ENCODE data around the gene CHST2. TPM values are rescaled to one million over a fixed set of nuclear protein-coding genes. Genes with fewer than 3 reads are reported as not detected.

The CHST2 gene
- total RNA-seq, 1 donor from 2014 or later, result 17.5 TPM

- Mint-ChIP-seq H3K4me1 (ENCODE audit: unreplicated experiment) (peaks cover 13% of the 10 kb centered on the region), H3K9me3 (no peaks in the 10 kb centered on the region), H3K36me3 (no peaks in the 10 kb centered on the region), H3K27me3 (peaks cover 3% of the 10 kb centered on the region), H3K4me3 (no peak overlapping the region), H3K27ac (no peak overlapping the region)
- DNase-seq (ENCODE audit: extremely low spot score, unreplicated experiment), result no peak
- TF ChIP-seq CTCF (conservative IDR thresholded peaks at IDR 0.05), result no peak
Measured at GRCh38 chr3:143139762-143140161, 20.2 kb downstream of the CHST2 start.

GRCh38 chr3:143140550-143140949 is 21.0 kb downstream of the CHST2 start:
- peaks cover 13% of the 10 kb centered on the region for H3K4me1 Mint-ChIP-seq (ENCODE audit: unreplicated experiment)
- no peak overlapping the region for H3K27ac Mint-ChIP-seq
- H3K4me3 Mint-ChIP-seq, result no peak overlapping the region
- DNase-seq (ENCODE audit: extremely low spot score, unreplicated experiment), result no peak
- TF ChIP-seq CTCF (conservative IDR thresholded peaks at IDR 0.05), result no peak
- no peaks in the 10 kb centered on the region for H3K36me3 Mint-ChIP-seq
- H3K9me3 Mint-ChIP-seq, result no peaks in the 10 kb centered on the region
- H3K27me3 Mint-ChIP-seq, result peaks cover 2% of the 10 kb centered on the region

- no peaks in the 10 kb centered on the region for H3K27me3 Mint-ChIP-seq
- no peak overlapping the region for H3K4me3 Mint-ChIP-seq
- TF ChIP-seq CTCF (conservative IDR thresholded peaks at IDR 0.05), result no peak
- no peaks in the 10 kb centered on the region for H3K36me3 Mint-ChIP-seq
- H3K9me3 Mint-ChIP-seq, result no peaks in the 10 kb centered on the region
- no peak overlapping the region for H3K27ac Mint-ChIP-seq
- H3K4me1 Mint-ChIP-seq (ENCODE audit: unreplicated experiment), result peaks cover 18% of the 10 kb centered on the region
- no peak for DNase-seq (ENCODE audit: extremely low spot score, unreplicated experiment)
Measured at GRCh38 chr3:143142354-143142753, 22.8 kb downstream of the CHST2 start.

GRCh38 chr3:143145906-143146305 is 26.3 kb downstream of the CHST2 start:
- no peaks in the 10 kb centered on the region for H3K36me3 Mint-ChIP-seq
- no peak for DNase-seq (ENCODE audit: extremely low spot score, unreplicated experiment)
- H3K9me3 Mint-ChIP-seq, result no peaks in the 10 kb centered on the region
- H3K27ac Mint-ChIP-seq, result no peak overlapping the region
- H3K4me3 Mint-ChIP-seq, result no peak overlapping the region
- H3K27me3 Mint-ChIP-seq, result no peaks in the 10 kb centered on the region
- TF ChIP-seq CTCF (conservative IDR thresholded peaks at IDR 0.05), result no peak
- H3K4me1 Mint-ChIP-seq (ENCODE audit: unreplicated experiment), result peaks cover 5% of the 10 kb centered on the region

- no peaks in the 10 kb centered on the region for H3K9me3 Mint-ChIP-seq
- H3K4me3 Mint-ChIP-seq, result no peak overlapping the region
- no peaks in the 10 kb centered on the region for H3K36me3 Mint-ChIP-seq
- H3K27ac Mint-ChIP-seq, result no peak overlapping the region
- TF ChIP-seq CTCF (conservative IDR thresholded peaks at IDR 0.05), result no peak
- peaks cover 5% of the 10 kb centered on the region for H3K4me1 Mint-ChIP-seq (ENCODE audit: unreplicated experiment)
- H3K27me3 Mint-ChIP-seq, result no peaks in the 10 kb centered on the region
- DNase-seq (ENCODE audit: extremely low spot score, unreplicated experiment), result no peak
Measured at GRCh38 chr3:143146486-143147274, 27.1 kb downstream of the CHST2 start.

Data from type B pancreatic cell (in vitro differentiated cells).